ENCODE measurements around the gene ATP2B1.
A peak's percentile ranks its signal among the peaks of the same experiment; 100 is the strongest.

ATP2B1 gene

DNA sequence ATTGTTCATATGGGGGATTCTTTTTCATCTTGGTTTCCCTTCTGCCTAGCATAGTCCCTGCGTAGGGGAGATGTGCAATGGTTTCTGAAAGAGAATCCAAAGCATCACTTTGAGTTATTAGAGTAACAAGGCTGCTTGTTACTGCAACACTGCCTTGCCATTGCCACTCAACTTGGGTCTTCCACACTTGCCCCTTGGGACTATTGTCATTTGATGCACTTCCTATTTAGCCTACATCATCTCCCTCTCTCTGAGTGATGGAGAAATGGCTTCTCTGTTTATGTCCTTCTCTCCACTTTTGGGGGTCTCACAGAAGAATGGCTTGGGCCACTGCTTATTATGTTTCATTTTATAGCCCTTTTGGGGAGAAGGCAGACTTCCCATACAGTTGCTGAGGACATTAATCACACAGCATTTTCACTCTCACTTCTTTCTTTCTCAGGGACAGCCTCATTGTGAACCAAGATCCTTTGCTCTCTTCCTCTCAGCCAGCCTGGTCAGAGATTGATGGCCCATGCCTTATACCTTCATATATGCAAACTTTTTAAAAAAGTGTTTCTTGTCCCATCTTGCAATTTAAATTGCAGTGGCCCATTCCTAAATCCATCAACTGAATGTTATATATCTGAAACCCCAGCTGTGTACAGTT, 131.9 kb downstream of the ATP2B1 start:
- no peak for TF ChIP-seq CTCF (IDR thresholded peaks at IDR 0.05; ENCODE audit: unreplicated experiment in 3 of 3)
- Mint-ChIP-seq H3K36me3 (ENCODE audit: low read depth) (no peaks in the 10 kb centered on the region), H3K9me3 (no peaks in the 10 kb centered on the region), H3K27me3 (ENCODE audit: low read depth) (no peaks in the 10 kb centered on the region), H3K27ac (peak overlapping the region in 2 of 3 experiments; percentile 14 to 81), H3K4me1 (peaks cover 44% of the 10 kb centered on the region), H3K4me3 (no peak overlapping the region)

GRCh38 chr12:89575374-89575773, 133.3 kb downstream of the ATP2B1 start:
- TF ChIP-seq CTCF (IDR thresholded peaks at IDR 0.05; ENCODE audit: unreplicated experiment in 3 of 3), result no peak
- peaks cover 45% of the 10 kb centered on the region for H3K4me1 Mint-ChIP-seq
- peak overlapping the region; percentile 72 to 91 (median 81) for H3K27ac Mint-ChIP-seq
- H3K36me3 Mint-ChIP-seq (ENCODE audit: low read depth), result no peaks in the 10 kb centered on the region
- no peaks in the 10 kb centered on the region for H3K27me3 Mint-ChIP-seq (ENCODE audit: low read depth)
- H3K9me3 Mint-ChIP-seq, result no peaks in the 10 kb centered on the region
- H3K4me3 Mint-ChIP-seq, result no peak overlapping the region

GRCh38 chr12:89574736-89575208, 133.9 kb downstream of the ATP2B1 start:
- peak overlapping the region; percentile 81 to 92 (median 91) for H3K27ac Mint-ChIP-seq
- H3K36me3 Mint-ChIP-seq (ENCODE audit: low read depth), result no peaks in the 10 kb centered on the region
- no peaks in the 10 kb centered on the region for H3K27me3 Mint-ChIP-seq (ENCODE audit: low read depth)
- no peaks in the 10 kb centered on the region for H3K9me3 Mint-ChIP-seq
- H3K4me1 Mint-ChIP-seq, result peaks cover 49% of the 10 kb centered on the region
- no peak for TF ChIP-seq CTCF (IDR thresholded peaks at IDR 0.05; ENCODE audit: unreplicated experiment in 3 of 3)
- peak overlapping the region in 1 of 3 experiments; percentile 14 for H3K4me3 Mint-ChIP-seq

GRCh38 chr12:89573051-89573810, 135.4 kb downstream of the ATP2B1 start:
- Mint-ChIP-seq H3K27me3 (ENCODE audit: low read depth) (no peaks in the 10 kb centered on the region), H3K9me3 (no peaks in the 10 kb centered on the region), H3K36me3 (ENCODE audit: low read depth) (no peaks in the 10 kb centered on the region), H3K4me3 (no peak overlapping the region), H3K4me1 (peaks cover 60% of the 10 kb centered on the region), H3K27ac (peak overlapping the region; percentile 80 to 91 (median 82))
- no peak for TF ChIP-seq CTCF (IDR thresholded peaks at IDR 0.05; ENCODE audit: unreplicated experiment in 3 of 3)

GRCh38 chr12:89571491-89572195, 137.0 kb downstream of the ATP2B1 start:
- TF ChIP-seq CTCF (IDR thresholded peaks at IDR 0.05; ENCODE audit: unreplicated experiment in 3 of 3), result no peak
- Mint-ChIP-seq H3K9me3 (no peaks in the 10 kb centered on the region), H3K27ac (no peak overlapping the region), H3K36me3 (ENCODE audit: low read depth) (no peaks in the 10 kb centered on the region), H3K4me1 (peaks cover 68% of the 10 kb centered on the region), H3K4me3 (no peak overlapping the region), H3K27me3 (ENCODE audit: low read depth) (no peaks in the 10 kb centered on the region)
